Measurements from ENCODE around the gene STPG4.

Gene STPG4

DNA sequence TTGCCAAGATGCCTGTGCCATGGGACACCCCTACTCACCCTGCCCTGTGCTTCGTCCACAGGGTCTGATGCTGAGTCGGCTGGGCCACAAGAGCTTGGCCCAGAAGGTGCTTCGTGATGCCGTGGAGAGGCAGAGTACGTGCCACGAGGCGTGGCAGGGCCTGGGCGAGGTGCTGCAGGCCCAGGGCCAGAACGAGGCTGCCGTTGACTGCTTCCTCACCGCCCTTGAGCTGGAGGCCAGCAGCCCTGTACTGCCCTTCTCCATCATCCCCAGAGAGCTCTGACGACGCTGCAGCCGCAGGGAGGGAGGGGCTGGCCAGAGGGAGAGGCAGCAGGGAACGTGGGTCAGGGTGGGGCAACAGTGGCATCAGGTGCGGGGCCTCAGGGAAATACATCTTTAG, 81.5 kb downstream of the STPG4 start:
- no peak for DNase-seq (ENCODE audit: extremely low read depth in 1 of 2, low read depth in 1 of 2)

DNA sequence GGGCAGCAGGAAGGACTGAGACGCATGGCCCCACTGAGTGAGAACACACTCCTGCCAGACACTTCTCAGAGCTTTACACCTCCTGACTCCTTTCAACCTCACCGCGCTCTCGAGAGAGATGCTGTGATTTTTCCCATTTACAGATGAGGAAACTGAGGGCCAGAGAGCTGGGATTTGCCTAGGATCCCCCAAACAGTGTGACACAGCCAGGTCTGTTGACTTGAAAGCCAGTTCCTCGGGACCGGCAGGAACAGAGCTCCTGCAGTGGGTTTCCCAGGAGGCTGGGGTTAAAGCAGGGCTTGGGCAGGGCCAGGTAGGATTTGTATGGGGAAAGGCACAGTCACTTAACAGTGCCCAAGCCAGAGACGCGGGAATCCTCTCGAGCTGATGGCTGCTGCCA, 81.9 kb downstream of the STPG4 start:
- DNase-seq (ENCODE audit: extremely low read depth in 1 of 2, low read depth in 1 of 2): no peak

GRCh38 chr2:47072728-47073191, 82.3 kb downstream of the STPG4 start:
- no peak for DNase-seq (ENCODE audit: extremely low read depth in 1 of 2, low read depth in 1 of 2)

GRCh38 chr2:47072018-47072691, 83.0 kb downstream of the STPG4 start:
- no peak for DNase-seq (ENCODE audit: extremely low read depth in 1 of 2, low read depth in 1 of 2)

- DNase-seq (ENCODE audit: extremely low read depth in 1 of 2, low read depth in 1 of 2): peak; percentile 45 to 50
These were observed 83.9 kb downstream of the STPG4 start for GRCh38 chr2:47070920-47071824.

DNA sequence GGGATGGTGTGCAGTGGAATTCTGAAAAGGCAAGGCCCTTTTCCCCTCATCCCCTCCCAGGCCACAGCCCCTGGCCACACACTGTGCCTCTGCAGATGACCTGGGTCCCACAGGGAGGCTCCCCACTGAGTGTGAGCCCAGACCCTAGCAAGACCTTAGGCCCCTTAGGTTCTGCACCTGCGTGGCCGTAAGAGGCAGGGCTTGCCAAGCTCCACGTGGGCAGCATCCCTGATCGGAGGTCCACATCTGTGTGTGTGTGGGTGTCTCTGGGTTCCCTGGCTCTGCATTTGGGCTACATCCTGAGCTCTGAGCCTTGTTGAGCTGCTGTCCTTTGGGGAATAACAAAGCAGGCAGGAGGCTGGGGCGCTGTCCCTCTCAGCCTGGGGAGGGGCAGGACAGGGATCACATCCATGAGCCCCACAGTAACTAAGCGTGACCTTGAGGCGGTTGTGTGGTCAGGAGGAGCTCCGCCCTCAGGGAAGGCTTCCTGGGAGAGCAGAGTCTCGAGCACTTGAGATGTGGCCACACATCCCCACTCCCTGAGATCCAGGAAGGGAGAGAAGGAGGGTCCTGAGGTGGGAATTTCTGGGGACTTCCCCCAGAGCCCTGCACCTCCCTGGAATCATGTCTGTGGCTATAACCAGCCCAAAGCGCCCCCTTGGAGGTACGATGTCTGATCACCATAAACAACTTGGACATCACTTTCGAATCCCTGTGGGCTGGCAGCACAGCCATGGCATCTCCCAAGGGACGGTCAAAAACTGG, 84.8 kb downstream of the STPG4 start:
- DNase-seq (ENCODE audit: extremely low read depth in 1 of 2, low read depth in 1 of 2): no peak

GRCh38 chr2:47069628-47070154, 85.4 kb downstream of the STPG4 start:
- DNase-seq (ENCODE audit: extremely low read depth in 1 of 2, low read depth in 1 of 2): no peak

- no peak for DNase-seq (ENCODE audit: extremely low read depth in 1 of 2, low read depth in 1 of 2)
These were observed 86.0 kb downstream of the STPG4 start for GRCh38 chr2:47068981-47069627.

DNA sequence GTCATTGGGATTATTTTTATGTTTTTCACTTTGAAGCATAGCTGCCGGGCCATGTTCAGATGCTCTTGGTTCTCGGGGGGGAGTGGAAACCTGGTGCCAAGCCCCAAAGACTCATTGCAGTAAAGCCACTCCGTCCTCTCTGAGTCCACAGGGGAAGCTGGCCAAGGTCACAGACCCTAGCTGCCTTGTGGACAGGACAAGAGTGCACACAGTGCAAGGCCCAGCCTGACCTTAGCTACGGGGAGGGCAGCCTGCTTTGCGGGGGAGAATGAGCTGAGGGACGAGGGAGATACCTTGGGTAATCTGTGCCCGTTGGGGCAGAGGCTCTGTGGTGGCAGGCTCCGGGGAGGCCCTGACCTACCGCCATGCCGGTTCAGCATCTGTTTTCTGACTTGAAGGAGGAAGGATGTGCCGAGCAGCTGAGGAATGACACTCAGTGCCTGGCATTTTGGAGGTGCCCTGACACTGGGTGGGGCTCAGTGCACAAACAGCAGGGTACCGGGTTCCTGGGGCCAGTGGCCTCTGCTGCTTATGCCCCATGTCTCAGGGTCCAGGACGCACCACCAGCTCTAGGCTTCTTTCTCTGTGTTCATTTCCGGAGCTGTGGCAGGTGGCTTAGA, 87.2 kb downstream of the STPG4 start:
- DNase-seq (ENCODE audit: extremely low read depth in 1 of 2, low read depth in 1 of 2): no peak

DNA sequence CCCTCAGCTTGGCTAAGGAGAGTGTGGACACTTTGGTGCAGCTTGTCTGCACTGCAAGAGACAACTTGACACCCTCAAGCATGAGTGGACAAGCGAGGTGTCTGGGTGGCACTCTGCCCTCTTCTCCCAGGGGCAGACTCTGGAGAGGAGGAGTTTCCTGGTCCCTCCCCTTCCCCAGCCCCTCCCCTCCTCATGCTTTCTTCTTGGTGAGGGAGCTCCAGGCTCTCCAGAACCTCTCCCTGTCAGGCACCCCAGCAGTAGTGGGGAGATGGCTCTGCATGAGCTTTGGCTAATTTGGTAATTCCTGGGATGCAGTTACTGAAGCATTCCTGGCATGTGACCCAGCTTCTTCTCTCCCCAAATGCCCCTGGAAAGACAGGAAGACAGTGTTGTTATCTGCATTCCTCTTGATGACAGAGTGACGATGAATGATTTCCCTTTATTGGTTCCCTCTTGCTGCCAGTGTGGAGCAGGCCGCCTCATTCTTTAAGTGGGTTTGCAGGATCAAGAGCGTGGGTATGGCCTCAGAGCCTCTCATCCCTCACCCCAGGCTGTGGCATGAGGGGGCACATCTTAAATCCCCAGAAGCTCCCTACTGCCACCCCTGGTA, 89.2 kb downstream of the STPG4 start:
- no peak for DNase-seq (ENCODE audit: extremely low read depth in 1 of 2, low read depth in 1 of 2)

DNA sequence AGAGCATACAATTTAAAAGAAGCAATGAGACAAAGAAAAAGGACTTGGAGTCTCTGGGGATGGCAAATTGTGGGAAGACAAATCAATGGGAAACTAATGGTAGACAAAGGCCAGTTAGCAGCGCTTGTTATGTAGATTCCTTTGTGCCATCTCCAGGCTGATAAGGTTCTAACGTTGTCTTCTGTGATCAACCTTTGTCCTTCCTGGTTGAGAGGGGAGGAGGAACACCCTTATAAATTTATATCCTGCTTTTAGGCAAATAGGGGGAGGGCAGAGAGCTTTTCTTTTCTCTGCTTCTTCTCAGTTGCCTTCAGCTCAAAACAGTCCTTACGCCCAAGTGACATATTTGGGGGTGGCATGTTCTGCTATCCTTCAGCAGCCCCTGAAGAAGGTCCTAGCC, 89.8 kb downstream of the STPG4 start:
- DNase-seq (ENCODE audit: extremely low read depth in 1 of 2, low read depth in 1 of 2): no peak

DNA sequence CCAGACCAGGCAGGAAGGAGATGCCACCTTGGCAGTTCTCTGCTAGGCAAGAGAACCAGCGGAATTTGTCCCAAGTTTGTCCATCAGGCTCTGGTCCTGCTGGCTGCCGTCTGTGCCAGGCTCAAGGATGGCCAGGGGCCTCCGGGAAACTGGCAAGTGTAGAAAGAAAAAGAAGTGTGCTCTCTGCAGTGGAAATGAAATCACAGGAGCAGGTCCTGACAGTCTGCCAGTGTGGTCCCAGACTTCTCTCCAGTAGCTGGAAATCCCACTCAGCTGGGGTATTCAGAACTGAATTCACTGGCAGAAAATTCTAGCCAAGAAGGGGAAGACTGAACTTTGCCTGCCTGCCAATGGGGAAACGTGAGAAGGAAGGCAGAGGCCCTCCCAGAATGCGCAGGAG, 91.0 kb downstream of the STPG4 start:
- no peak for DNase-seq (ENCODE audit: extremely low read depth in 1 of 2, low read depth in 1 of 2)

DNA sequence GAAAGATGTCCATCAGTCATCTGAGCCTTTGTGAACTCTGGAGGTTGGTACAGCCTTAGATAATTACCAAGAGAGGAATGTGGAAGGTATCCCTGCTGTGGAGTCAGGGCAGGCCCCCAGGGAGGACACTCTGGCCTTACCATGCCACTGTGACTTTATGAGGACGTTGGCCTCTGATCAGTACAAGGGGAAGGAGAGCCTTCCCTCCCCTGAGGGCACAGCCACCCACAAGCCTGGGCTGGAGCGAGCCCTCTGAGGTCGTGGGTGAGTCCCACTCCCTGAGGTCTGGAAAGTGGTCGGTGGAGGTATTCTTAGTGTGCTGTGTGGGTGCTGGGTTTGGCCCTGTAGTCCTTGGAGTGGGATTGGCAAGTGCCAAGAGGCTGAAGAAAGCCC, 91.6 kb downstream of the STPG4 start:
- DNase-seq (ENCODE audit: extremely low read depth in 1 of 2, low read depth in 1 of 2): no peak

GRCh38 chr2:47062681-47063537, 92.2 kb downstream of the STPG4 start:
- DNase-seq (ENCODE audit: extremely low read depth in 1 of 2, low read depth in 1 of 2): no peak

- DNase-seq (ENCODE audit: extremely low read depth in 1 of 2, low read depth in 1 of 2): no peak
These were observed 93.0 kb downstream of the STPG4 start for GRCh38 chr2:47061944-47062678.

GRCh38 chr2:47060652-47061170, 94.4 kb downstream of the STPG4 start:
- DNase-seq (ENCODE audit: extremely low read depth in 1 of 2, low read depth in 1 of 2): no peak

- no peak for DNase-seq (ENCODE audit: extremely low read depth in 1 of 2, low read depth in 1 of 2)
These were observed 96.8 kb downstream of the STPG4 start for GRCh38 chr2:47058003-47058931.
